ENCODE data around the gene COCH.

- TF ChIP-seq CTCF (IDR thresholded peaks at IDR 0.05 in 4 of 5, conservative IDR thresholded peaks at IDR 0.05 in 1 of 5), result no peak
- no peak for TF ChIP-seq POLR2A (IDR thresholded peaks at IDR 0.05)
These were observed 33.3 kb downstream of the COCH start for GRCh38 chr14:30907659-30908057.

All from gastrocnemius medialis (tissue), 4 donors.